Vagina (tissue), 2 donors: ENCODE data around the gene WRAP53.

Experiments
- CTCF ChIP-seq, 3 experiments: fragments of 450-650 bp in 2 of 3; fragments of 200-600 bp in 1 of 3; sonication (generic) in 1 of 3; IDR thresholded peaks; one replicate each; pipeline ENCODE4 v1.5.1; 2017 to 2019; ENCODE audit warnings: antibody characterized with exemption in 3 of 3, mild to moderate bottlenecking in 2 of 3, moderate library complexity in 2 of 3
- POLR2A ChIP-seq, 2 donors: fragments of 450-650 bp; IDR thresholded peaks; one replicate each; pipeline ENCODE4 v1.6.1; 2017; ENCODE audit warnings: antibody characterized with exemption in 2 of 2, mild to moderate bottlenecking in 2 of 2, moderate library complexity in 2 of 2
- POLR2AphosphoS5 ChIP-seq, 2 donors: sonication (generic); formaldehyde crosslinking; IDR thresholded peaks; one replicate each; pipeline ENCODE4 v1.9.0; 2017; ENCODE audit warnings: antibody characterized with exemption in 2 of 2, mild to moderate bottlenecking in 2 of 2, low read depth in 1 of 2; ENCODE audit not compliant: insufficient read depth in 1 of 2

DNA sequence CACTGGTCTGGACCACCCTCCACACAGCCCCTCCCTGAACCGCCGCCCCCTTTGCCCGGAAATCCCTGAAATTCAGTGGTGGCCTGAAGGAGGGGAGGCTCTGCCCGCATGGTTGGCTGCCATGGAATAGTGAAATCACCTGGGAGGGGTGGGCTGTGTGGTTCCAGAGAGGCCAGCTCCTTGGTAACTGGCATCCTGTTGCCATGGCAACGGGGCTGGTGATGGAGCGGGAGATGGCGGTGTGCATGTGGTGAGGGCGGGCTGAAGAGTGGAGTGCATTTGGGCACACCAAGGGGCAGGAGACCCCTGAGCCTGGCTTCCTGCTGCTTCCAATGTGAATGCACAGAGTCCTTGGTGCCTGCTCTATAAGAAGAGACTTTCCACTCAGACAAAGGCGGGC lies 19.2 kb downstream of the WRAP53 start:
- no peak for TF ChIP-seq POLR2AphosphoS5 (IDR thresholded peaks at IDR 0.05; ENCODE audit: insufficient read depth in 1 of 2, low read depth in 1 of 2)
- no peak for TF ChIP-seq CTCF (IDR thresholded peaks at IDR 0.05)
- TF ChIP-seq POLR2A (IDR thresholded peaks at IDR 0.05): no peak
